GM19452 (cell line): ENCODE measurements around the gene SUCLG2.
A peak's percentile ranks its signal among the peaks of the same experiment; 100 is the strongest.

ENCODE experiments used
- ATAC-seq: cut with Tn5 transposase; IDR thresholded peaks from one replicate; pipeline ENCODE4 v1.9.1; 2021; ENCODE audit not compliant: unreplicated experiment

SUCLG2 gene

DNA sequence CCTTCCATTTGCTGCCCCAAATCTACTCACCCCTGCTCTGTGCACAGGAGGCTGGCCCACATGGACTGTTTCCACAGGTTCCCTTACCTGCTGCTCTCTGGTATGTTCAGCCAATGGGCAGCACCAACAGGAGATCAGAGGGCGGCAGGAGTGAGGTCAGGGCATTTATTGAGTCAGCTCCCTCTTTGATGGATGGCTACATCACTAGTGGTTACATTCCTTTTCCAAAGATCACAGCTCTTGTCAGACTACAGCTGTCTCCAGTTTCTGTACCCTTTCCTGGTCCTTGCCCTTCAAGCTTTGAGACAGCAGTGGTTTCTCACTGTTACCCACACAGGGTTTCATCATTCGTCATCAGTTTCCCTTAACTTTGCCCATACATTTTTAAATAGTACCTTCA lies 325.1 kb downstream of the SUCLG2 start:
- ATAC-seq: peak; percentile 78

DNA sequence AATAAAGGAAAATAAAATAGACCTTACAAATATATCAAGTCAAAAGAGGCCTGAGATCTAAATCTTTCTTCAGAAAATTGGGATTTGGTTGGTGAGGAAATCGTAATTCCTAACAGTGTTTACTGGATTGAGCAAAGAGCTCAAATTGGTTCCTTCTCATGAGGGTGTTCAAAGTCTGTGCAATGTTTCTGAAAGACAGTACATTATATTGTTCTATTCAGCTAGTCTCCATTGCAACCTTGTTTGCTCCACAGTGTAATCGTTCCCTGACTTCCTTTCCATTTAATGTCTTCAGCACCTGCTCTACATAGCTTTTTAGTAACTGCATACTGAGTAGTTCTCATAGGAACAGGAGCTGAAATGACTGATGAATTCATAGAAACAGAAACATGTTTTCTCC lies 326.8 kb downstream of the SUCLG2 start:
- no peak for ATAC-seq

DNA sequence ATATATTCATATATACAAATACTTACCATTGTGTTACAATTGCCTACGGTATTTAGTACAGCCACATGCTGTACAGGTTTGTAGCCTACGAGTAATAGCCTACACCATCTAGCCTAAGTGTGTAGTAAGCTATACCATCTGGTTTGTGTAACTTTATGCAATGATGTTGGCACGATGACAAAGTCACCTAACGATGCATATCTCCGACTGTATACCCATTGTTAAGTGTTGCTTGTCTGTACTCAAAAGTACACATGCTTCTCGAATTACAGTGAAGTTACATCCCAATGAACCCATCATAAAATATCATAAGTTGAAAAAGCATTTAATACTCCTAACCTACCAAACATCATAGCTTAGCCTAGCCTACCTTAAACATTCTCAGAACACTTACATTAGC lies 329.2 kb downstream of the SUCLG2 start:
- no peak for ATAC-seq
